Endothelial cell of umbilical vein (primary cell): ENCODE measurements around the gene PDGFRA. TPM values are rescaled to one million over a fixed set of nuclear protein-coding genes. Genes with fewer than 3 reads are reported as not detected.
"Not testable (repeated sequence)": the region's sequence is repeated elsewhere in the genome, so short reads cannot be mapped to it uniquely, and the experiment has no call there.

Experiments
- BruUV-seq: library from RNA; stranded (reverse); fragments of 400-500 nt; replicated peaks from 2 replicates; lab custom pipeline; 2021; lab: Mats Ljungman, UMichigan
- CTCF ChIA-PET: fragments of 300-600, 350-600 bp; sonication (Branson Sonifier 250); formaldehyde crosslinking; loops from one replicate; lab custom pipeline; 2021; ENCODE audit warnings: antibody characterized with exemption, inconsistent platforms; lab: Charles Lee
- POLR2A ChIA-PET: fragments of 300-600, 350-600 bp; sonication (Branson Sonifier 250); formaldehyde crosslinking; loops from one replicate; lab custom pipeline; 2021; ENCODE audit warnings: antibody characterized with exemption, inconsistent platforms; lab: Charles Lee
- DNase-seq: peaks from one replicate; pipeline ENCODE4 v3.0.0-alpha.2; 2011; ENCODE audit warnings: low read depth, low spot score
- FAIRE-seq: peaks from 2 replicates; lab custom pipeline; 2011; peaks lifted over from hg19 to GRCh38; lab: Jason Lieb, UNC
- H2AFZ ChIP-seq: 2 replicates; pipeline ENCODE4 v1.6.0; 2012; ENCODE audit warnings: low read depth, low read length, control low read depth, inconsistent platforms
- H3K27ac ChIP-seq: 2 replicates; pipeline ENCODE4 v1.5.1; 2011; ENCODE audit warnings: low read depth, mild to moderate bottlenecking, control low read depth, low read length, moderate library complexity; ENCODE audit not compliant: insufficient read depth
- H3K27me3 ChIP-seq, 2 experiments: 2 replicates each; pipeline versions ENCODE4 v1.6.0 to v1.6.1; 2011; ENCODE audit warnings: low read length in 2 of 2, mixed read lengths in 1 of 2; ENCODE audit not compliant: control insufficient read depth in 2 of 2, insufficient read depth in 2 of 2
- H3K36me3 ChIP-seq, 2 experiments: 2 replicates in 1 of 2; 3 replicates in 1 of 2; pipeline ENCODE4 v1.5.1; 2011; ENCODE audit warnings: low read length in 2 of 2, mild to moderate bottlenecking in 1 of 2, moderate library complexity in 1 of 2; ENCODE audit not compliant: control insufficient read depth in 2 of 2, insufficient read depth in 2 of 2; ENCODE audit errors: extremely low read depth in 1 of 2
- H3K4me1 ChIP-seq: 3 replicates; pipeline ENCODE4 v1.5.1; 2011; ENCODE audit warnings: mild to moderate bottlenecking, low read length; ENCODE audit not compliant: control insufficient read depth, insufficient read depth; ENCODE audit errors: extremely low read depth
- H3K4me2 ChIP-seq: 2 replicates; pipeline ENCODE4 v1.6.1; 2011; ENCODE audit warnings: low read length, control low read depth, mixed read lengths; ENCODE audit not compliant: insufficient read depth
- H3K4me3 ChIP-seq, 3 experiments: fragments of 200-600 bp in 1 of 3; sonication (generic), shearing (Covaris generic) in 1 of 3; replicated peaks in 1 of 3; 2 replicates each; pipeline ENCODE4 v1.5.1; 2011 to 2016; ENCODE audit warnings: control low read depth in 3 of 3, low read length in 3 of 3, mild to moderate bottlenecking in 2 of 3, inconsistent platforms in 1 of 3, low read depth in 1 of 3, moderate library complexity in 1 of 3; ENCODE audit not compliant: insufficient read depth in 1 of 3
- H3K79me2 ChIP-seq: 2 replicates; pipeline ENCODE4 v1.6.0; 2012; ENCODE audit warnings: low read length, inconsistent platforms; ENCODE audit not compliant: control insufficient read depth, insufficient read depth
- H3K9ac ChIP-seq: replicated peaks from 2 replicates; pipeline ENCODE3; 2011; ENCODE audit warnings: low read length, control low read depth; ENCODE audit not compliant: insufficient read depth; ENCODE audit errors: extremely low read depth
- H3K9me1 ChIP-seq: replicated peaks from 3 replicates; pipeline ENCODE4 v1.6.0; 2011; ENCODE audit warnings: mild to moderate bottlenecking, low read length; ENCODE audit not compliant: control insufficient read depth, insufficient read depth; ENCODE audit errors: extremely low read depth
- H3K9me3 ChIP-seq: replicated peaks from 2 replicates; pipeline ENCODE4 v1.5.1; 2012; ENCODE audit warnings: low read length, inconsistent platforms; ENCODE audit not compliant: control insufficient read depth, insufficient read depth
- H4K20me1 ChIP-seq: replicated peaks from 2 replicates; pipeline ENCODE3; 2011; ENCODE audit warnings: mild to moderate bottlenecking, low read length; ENCODE audit not compliant: control insufficient read depth, insufficient read depth; ENCODE audit errors: extremely low read depth
- FOS ChIP-seq: IDR thresholded peaks from 2 replicates; pipeline ENCODE4 v1.6.1; 2011; ENCODE audit warnings: mild to moderate bottlenecking, low read length, moderate library complexity, borderline replicate concordance; ENCODE audit not compliant: insufficient read depth
- POLR2AphosphoS5 ChIP-seq: IDR thresholded peaks from 2 replicates; pipeline ENCODE4 v1.6.1; 2012; ENCODE audit warnings: low read depth, mild to moderate bottlenecking, control low read depth, low read length, moderate library complexity; ENCODE audit not compliant: insufficient read depth
- dilution Hi-C: fragments of 300-500 bp; cut with MboI; formaldehyde crosslinking; loops from one replicate; pipeline ENCODE4 v1.15.0; 2019; ENCODE audit warnings: low sequenced_read_pairs; ENCODE audit not compliant: extremely low pct_ligation_motif_present
- intact Hi-C: fragments of 100-400 bp; cut with micrococcal nuclease; formaldehyde crosslinking; loops from one replicate; pipeline ENCODE4 v1.10.0; 2022
- polyA plus RNA-seq, 4 experiments: library from polyadenylated mRNA; depleted of rRNA in 3 of 4; stranded (reverse) in 3 of 4; unstranded in 1 of 4; fragments of >200 nt; gene quantifications; 2 replicates each; pipeline versions ENCODE4 v1.2.1 to v1.2.3, GENCODE V29; 2011 to 2012; ENCODE audit warnings: missing spikeins in 1 of 4
- total RNA-seq: library from RNA; stranded (reverse); gene quantifications from 2 replicates; pipeline ENCODE4 v1.2.3, GENCODE V29; 2021

PDGFRA gene
- total and polyA plus RNA-seq, 2 donors (not counting 3 experiments of a cell fraction or from before 2014, with no cell fraction given), result 0.19 to 0.55 TPM

GRCh38 chr4:54252312-54252711 is 23.2 kb downstream of the PDGFRA start:
- CTCF ChIA-PET, result interaction anchor here (1.0 kb wide), 1 partner anchor 18 kb away, joined by 3 read pairs; no protein-coding TSS in a partner anchor
- H3K79me2 ChIP-seq, H3K9ac ChIP-seq, H3K27ac ChIP-seq, H3K36me3 ChIP-seq, dilution Hi-C loops, FAIRE-seq, H3K4me3 ChIP-seq, H3K4me2 ChIP-seq, H3K9me3 ChIP-seq, DNase-seq, intact Hi-C loops, POLR2A ChIA-PET, H2AFZ ChIP-seq, H4K20me1 ChIP-seq, H3K4me1 ChIP-seq, H3K9me1 ChIP-seq, H3K27me3 ChIP-seq, BruUV-seq: not testable (repeated sequence)

DNA sequence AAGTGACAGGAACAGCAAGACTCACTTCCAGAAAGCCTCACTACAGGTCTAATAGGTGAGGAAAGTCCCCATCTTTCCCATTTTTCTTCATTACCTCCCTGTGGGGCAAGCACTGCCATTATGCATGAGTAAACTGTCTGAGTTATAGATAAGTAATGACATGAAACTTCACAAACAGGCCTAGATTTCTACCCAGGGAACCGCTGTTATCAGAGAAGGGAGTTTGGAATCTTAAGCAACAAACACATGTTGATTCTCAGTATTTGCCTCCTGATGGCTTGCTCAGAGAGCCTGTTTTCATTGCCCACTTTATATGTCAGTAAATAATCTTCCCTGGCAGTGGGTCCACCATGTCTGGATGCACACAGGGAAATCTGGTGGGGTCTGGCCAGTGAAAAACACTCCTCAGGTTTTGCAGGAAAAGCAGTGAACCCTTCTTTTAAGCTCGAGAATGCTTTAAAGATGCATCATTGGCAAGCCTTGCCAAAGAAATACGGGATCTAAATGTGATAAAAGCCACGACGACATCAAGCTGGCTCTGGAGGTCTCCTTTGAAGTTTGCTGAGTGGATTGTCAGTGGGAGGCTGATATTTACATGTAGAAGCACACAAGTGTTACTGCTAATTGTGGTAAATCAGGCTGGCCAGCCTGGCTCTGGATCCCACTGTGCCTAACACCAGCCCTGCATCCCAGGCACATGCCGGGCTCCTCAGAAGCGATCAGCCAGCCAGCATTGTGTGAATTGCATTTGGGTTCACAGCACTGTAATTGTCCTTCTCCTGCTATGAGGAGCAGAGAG is 25.2 kb downstream of the PDGFRA start:
- H3K4me3 ChIP-seq, result no peak overlapping the region
- no peak for DNase-seq
- no peaks in the 10 kb centered on the region for H3K36me3 ChIP-seq
- dilution Hi-C loops (no loop called here), intact Hi-C loops (no loop called here)
- no peak overlapping the region for H3K9ac ChIP-seq
- ChIA-PET POLR2A (no interaction called here), CTCF (no interaction called here)
- no peaks in the 10 kb centered on the region for H4K20me1 ChIP-seq
- H3K27ac ChIP-seq, result no peak overlapping the region
- no peaks in the 10 kb centered on the region for H3K79me2 ChIP-seq
- no peaks in the 10 kb centered on the region for H3K4me1 ChIP-seq
- FAIRE-seq, result no peak
- no peak overlapping the region for H2AFZ ChIP-seq
- H3K4me2 ChIP-seq, result no peak overlapping the region
- peaks cover 3 to 15% of the 10 kb centered on the region in 2 experiments for H3K27me3 ChIP-seq
- TF ChIP-seq POLR2AphosphoS5, result no peak
- no peak for TF ChIP-seq FOS
- no peaks in the 10 kb centered on the region for H3K9me1 ChIP-seq
- H3K9me3 ChIP-seq, result no peaks in the 10 kb centered on the region
- no TSS peak for BruUV-seq
